Keratinocyte (primary cell): Measurements from ENCODE around the gene SPATA45.

ENCODE experiments used
- CTCF ChIP-seq, 3 experiments: IDR thresholded peaks in 1 of 3; conservative IDR thresholded peaks in 1 of 3; optimal IDR thresholded peaks in 1 of 3; 2 replicates in 2 of 3; 3 replicates in 1 of 3; pipeline versions ENCODE3 to v1.5.1; 2011; ENCODE audit warnings: low read length in 3 of 3, mild to moderate bottlenecking in 3 of 3, moderate library complexity in 2 of 3, control low read depth in 1 of 3, inconsistent platforms in 1 of 3; ENCODE audit not compliant: insufficient read depth in 2 of 3; ENCODE audit errors: extremely low read depth in 1 of 3
- EZH2 ChIP-seq: IDR thresholded peaks from one replicate; pipeline ENCODE4 v1.6.1; 2012; ENCODE audit warnings: inconsistent platforms, mild to moderate bottlenecking, low read length, moderate library complexity

GRCh38 chr1:212825798-212826452 lies 21.5 kb downstream of the SPATA45 start:
- TF ChIP-seq CTCF (optimal IDR thresholded peaks at IDR 0.05 in 1 of 3, IDR thresholded peaks at IDR 0.05 in 1 of 3, conservative IDR thresholded peaks at IDR 0.05 in 1 of 3; ENCODE audit: extremely low read depth in 1 of 3, insufficient read depth in 2 of 3, low read length in 3 of 3), result no peak
- no peak for TF ChIP-seq EZH2
